Measurements from ENCODE around the gene EFCAB11. TPM values are rescaled to one million over a fixed set of nuclear protein-coding genes. Genes with fewer than 3 reads are reported as not detected.

EFCAB11 gene
- total RNA-seq, 2 experiments from 2014 or later: 7.0 to 9.5 TPM

GRCh38 chr14:89955745-89956660 is 1.5 kb upstream of the EFCAB11 start, which contains the start of gene TDP1:
Gene TDP1 (plus strand): TSS chr14:89955927. CDS start chr14:89963115, 7,188 bp downstream.
- Mint-ChIP-seq H3K4me1 (ENCODE audit: low read depth) (peaks cover 53% of the 10 kb centered on the region), H3K27me3 (ENCODE audit: low read depth) (no peaks in the 10 kb centered on the region), H3K27ac (peak within 1 kb of the TSS; percentile 96), H3K4me3 (peak within 1 kb of the TSS; percentile 94), H3K36me3 (ENCODE audit: low read depth) (peaks cover 37% of the 10 kb centered on the region), H3K9me3 (peaks cover 7% of the 10 kb centered on the region)
- peak; percentile 97 for DNase-seq
- intact Hi-C loops (cut with micrococcal nuclease): loop anchor here (1.0 to 10.0 kb wide), 21 partner anchors 17 to 1951 kb away; partner anchors contain the start of genes CALM1, CCDC88C, FOXN3 and GPR65
- CTCF ChIA-PET: interaction anchor here (0.7 to 9.6 kb wide), 4 partner anchors 16 to 929 kb away, joined by 3 to 70 read pairs (median 10); no protein-coding TSS in a partner anchor

GRCh38 chr14:89955022-89955744 is 653 bp upstream of the EFCAB11 start:
- intact Hi-C loops (cut with micrococcal nuclease): loop anchor here (1.0 to 10.0 kb wide), 10 partner anchors 16 to 1560 kb away; partner anchors contain the start of genes CCDC88C, FOXN3, GPR68 and PPP4R3A
- peaks cover 33% of the 10 kb centered on the region for H3K36me3 Mint-ChIP-seq (ENCODE audit: low read depth)
- peak overlapping the region; percentile 94 for H3K4me3 Mint-ChIP-seq
- no peak for DNase-seq
- CTCF ChIA-PET: interaction anchor here (1.7 to 9.6 kb wide), 3 partner anchors 16 to 928 kb away, joined by 4 to 70 read pairs (median 15); no protein-coding TSS in a partner anchor
- no peaks in the 10 kb centered on the region for H3K27me3 Mint-ChIP-seq (ENCODE audit: low read depth)
- H3K9me3 Mint-ChIP-seq: peaks cover 7% of the 10 kb centered on the region
- H3K27ac Mint-ChIP-seq: peak overlapping the region; percentile 89
- peaks cover 44% of the 10 kb centered on the region for H3K4me1 Mint-ChIP-seq (ENCODE audit: low read depth)

DNA sequence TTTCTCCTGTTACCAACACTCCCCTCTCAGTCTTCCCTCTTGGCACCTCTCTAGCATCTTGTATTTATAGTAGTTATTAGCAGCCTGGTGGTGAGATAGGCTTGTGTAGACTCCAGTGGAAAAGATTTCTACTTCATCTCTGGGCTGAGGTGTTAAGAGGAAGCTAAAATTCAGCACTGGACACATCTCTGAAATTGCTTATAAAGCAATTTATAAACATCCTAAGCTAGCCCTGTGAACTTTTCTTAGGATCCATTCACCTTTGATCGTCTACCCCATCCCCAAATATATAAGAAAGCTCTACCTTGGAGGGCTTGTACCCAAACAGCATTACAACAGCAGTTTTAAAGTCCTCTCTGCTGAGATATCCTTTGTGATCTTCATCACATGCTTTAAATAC is 928 bp downstream of the EFCAB11 start:
- Mint-ChIP-seq H3K36me3 (ENCODE audit: low read depth) (peaks cover 29% of the 10 kb centered on the region), H3K27ac (no peak overlapping the region), H3K4me3 (peak overlapping the region; percentile 94), H3K9me3 (peaks cover 7% of the 10 kb centered on the region), H3K27me3 (ENCODE audit: low read depth) (no peaks in the 10 kb centered on the region), H3K4me1 (ENCODE audit: low read depth) (peaks cover 30% of the 10 kb centered on the region)
- no peak for DNase-seq
- CTCF ChIA-PET: interaction anchor here (1.0 to 9.6 kb wide), 2 partner anchors 11 to 14 kb away, joined by 3 to 70 read pairs; no protein-coding TSS in a partner anchor
- intact Hi-C loops (cut with micrococcal nuclease): loop anchor here (2.0 to 10.0 kb wide), 9 partner anchors 649 to 1561 kb away; partner anchors contain the start of genes CCDC88C, EML5, GPR68 and PPP4R3A

DNA sequence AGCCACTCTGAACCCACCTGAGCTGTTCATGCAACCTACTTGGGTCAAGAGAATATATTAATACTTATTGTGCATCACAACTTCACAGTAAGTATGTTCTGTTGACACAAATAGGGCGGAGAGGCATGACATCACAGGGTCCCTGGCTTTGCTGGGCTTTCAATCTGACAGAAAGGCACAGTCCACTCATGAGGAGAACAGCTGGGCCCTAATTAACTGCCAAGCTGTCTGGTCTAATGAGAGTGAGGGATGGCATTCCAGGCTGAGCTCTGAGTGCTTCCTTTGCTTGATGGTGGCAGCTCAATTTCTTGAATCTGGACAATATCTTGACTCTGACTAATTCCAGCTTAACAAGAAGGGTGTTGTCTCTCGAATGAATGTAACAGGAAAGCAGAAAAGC is 2.0 kb downstream of the EFCAB11 start:
- peaks cover 22% of the 10 kb centered on the region for H3K36me3 Mint-ChIP-seq (ENCODE audit: low read depth)
- intact Hi-C loops (cut with micrococcal nuclease): loop anchor here (5.0 to 10.0 kb wide), 6 partner anchors 722 to 1562 kb away; partner anchors contain the start of genes CCDC88C, EML5, GPR68 and PPP4R3A
- DNase-seq: no peak
- H3K4me3 Mint-ChIP-seq: no peak overlapping the region
- H3K4me1 Mint-ChIP-seq (ENCODE audit: low read depth): peaks cover 20% of the 10 kb centered on the region
- H3K9me3 Mint-ChIP-seq: peaks cover under 1% of the 10 kb centered on the region
- H3K27ac Mint-ChIP-seq: no peak overlapping the region
- CTCF ChIA-PET: interaction anchor here (0.8 to 9.6 kb wide), 2 partner anchors 13 to 16 kb away, joined by 3 to 70 read pairs; no protein-coding TSS in a partner anchor
- no peaks in the 10 kb centered on the region for H3K27me3 Mint-ChIP-seq (ENCODE audit: low read depth)

DNA sequence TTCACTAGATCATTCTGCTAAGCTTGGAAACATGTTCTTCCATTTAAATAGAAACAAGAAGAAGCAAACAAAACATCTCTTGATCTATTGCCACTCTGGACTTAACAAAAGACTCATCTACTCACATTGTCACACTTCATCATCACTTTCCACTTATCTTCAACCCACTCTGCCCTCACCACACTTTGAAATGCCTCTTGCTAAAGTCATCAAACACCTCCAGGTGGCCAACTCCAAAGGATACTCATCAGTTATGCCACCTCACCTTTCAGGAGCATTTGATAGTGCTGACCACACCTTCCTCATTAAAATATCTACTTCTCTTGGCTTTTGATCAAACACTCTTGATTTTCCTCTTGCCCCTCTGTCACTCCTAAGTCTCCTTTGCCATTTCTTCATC is 7.2 kb downstream of the EFCAB11 start:
- intact Hi-C loops (cut with micrococcal nuclease): no loop called here
- DNase-seq: no peak
- Mint-ChIP-seq H3K27me3 (ENCODE audit: low read depth) (no peaks in the 10 kb centered on the region), H3K27ac (no peak overlapping the region), H3K9me3 (no peaks in the 10 kb centered on the region), H3K4me3 (no peak overlapping the region), H3K4me1 (ENCODE audit: low read depth) (peaks cover 3% of the 10 kb centered on the region), H3K36me3 (ENCODE audit: low read depth) (peaks cover 10% of the 10 kb centered on the region)
- CTCF ChIA-PET: no interaction called here

DNA sequence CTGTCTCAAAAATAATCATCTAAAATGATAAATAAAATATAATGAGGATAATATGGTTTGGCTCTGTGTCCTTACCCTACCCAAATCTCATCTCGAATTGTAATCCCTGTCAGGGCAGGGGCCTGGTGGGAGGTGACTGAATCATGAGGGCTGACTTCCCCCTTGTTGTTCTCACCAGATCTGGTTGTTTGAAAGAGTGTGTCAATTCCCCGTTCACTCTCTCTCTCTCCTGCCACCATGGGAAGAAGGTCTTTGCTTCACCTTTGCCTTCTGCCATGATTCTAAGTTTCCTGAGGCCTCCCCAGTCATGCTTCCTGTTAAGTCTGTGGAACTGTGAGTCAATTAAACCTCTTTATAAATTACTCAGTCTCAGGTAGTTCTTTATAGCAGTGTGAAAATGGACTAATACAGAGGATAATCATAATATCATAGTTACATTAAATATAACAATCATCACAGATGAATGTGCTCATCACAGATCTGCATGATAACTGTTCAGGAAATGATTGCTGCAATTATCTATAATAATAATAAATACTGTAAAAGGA is 12.6 kb downstream of the EFCAB11 start:
- Mint-ChIP-seq H3K9me3 (no peaks in the 10 kb centered on the region), H3K36me3 (ENCODE audit: low read depth) (no peaks in the 10 kb centered on the region), H3K4me3 (no peak overlapping the region), H3K27me3 (ENCODE audit: low read depth) (no peaks in the 10 kb centered on the region), H3K4me1 (ENCODE audit: low read depth) (peaks cover 7% of the 10 kb centered on the region), H3K27ac (no peak overlapping the region)
- CTCF ChIA-PET: interaction anchor here (1.5 to 4.4 kb wide), 2 partner anchors 15 to 32 kb away, joined by 4 to 70 read pairs; partner anchors contain the start of genes EFCAB11 and TDP1
- intact Hi-C loops (cut with micrococcal nuclease): no loop called here
- DNase-seq: no peak

GRCh38 chr14:89936654-89937185 is 17.8 kb downstream of the EFCAB11 start:
- CTCF ChIA-PET: interaction anchor here (0.7 to 1.3 kb wide), 5 partner anchors 16 to 909 kb away, joined by 3 to 7 read pairs (median 3); no protein-coding TSS in a partner anchor
- no peaks in the 10 kb centered on the region for H3K27me3 Mint-ChIP-seq (ENCODE audit: low read depth)
- no peaks in the 10 kb centered on the region for H3K36me3 Mint-ChIP-seq (ENCODE audit: low read depth)
- intact Hi-C loops (cut with micrococcal nuclease): no loop called here
- DNase-seq: no peak
- H3K4me1 Mint-ChIP-seq (ENCODE audit: low read depth): peaks cover under 1% of the 10 kb centered on the region
- no peak overlapping the region for H3K27ac Mint-ChIP-seq
- no peaks in the 10 kb centered on the region for H3K9me3 Mint-ChIP-seq
- no peak overlapping the region for H3K4me3 Mint-ChIP-seq

DNA sequence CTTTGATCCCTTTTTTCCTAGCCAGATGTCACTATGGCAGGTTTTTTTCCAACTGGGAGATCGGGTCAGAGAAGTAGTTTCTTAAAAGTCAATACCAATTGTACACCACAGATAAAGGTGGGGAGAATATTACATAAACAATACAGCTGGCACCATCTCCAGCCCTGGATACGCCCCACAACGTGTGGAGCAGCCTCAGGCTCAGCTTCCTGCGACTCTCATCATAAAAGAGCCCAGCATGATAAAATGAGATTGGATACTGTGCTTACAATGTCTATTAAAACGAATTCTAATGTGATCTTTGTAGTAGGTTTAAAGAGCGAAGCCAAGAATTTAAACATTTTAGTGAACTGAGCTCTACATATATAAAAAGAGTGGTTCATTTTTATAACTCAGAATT is 21.5 kb downstream of the EFCAB11 start:
- CTCF ChIA-PET: interaction anchor here (0.5 to 1.4 kb wide), 6 partner anchors 8 to 906 kb away, joined by 3 to 6 read pairs (median 4); no protein-coding TSS in a partner anchor
- no peaks in the 10 kb centered on the region for H3K9me3 Mint-ChIP-seq

DNA sequence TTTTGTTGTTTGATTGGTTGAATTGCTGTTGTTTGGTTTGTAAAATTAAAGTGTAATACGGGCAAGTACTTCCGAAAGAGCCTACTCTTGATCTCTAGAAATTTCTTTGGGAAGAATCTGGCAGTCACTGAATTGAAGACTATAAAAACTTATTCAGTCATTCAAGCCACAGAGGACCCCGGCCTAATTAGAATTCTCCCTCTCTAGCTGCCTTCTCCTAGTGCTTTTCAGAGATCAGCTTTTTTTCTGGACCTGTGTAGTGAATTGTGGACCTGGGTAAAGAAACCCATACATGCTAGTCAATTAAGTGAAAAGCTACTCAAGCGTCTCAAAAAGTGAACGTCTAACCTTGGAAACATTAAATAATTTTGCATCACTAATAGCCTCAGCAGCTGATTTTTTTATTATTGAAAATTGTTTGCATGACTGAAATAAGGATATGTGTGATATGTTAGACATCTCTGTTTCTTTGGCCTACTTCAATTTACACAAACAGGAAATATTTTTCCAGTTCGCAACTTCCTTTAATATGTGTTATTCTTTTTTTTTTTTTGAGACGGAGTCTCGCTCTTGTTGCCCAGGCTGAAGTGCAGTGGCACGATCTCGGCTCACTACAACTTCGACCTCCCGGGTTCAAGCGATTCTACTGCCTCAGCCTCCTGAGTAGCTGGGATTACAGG is 27.2 kb downstream of the EFCAB11 start:
- no peak for DNase-seq
- H3K4me3 Mint-ChIP-seq: no peak overlapping the region
- no peaks in the 10 kb centered on the region for H3K9me3 Mint-ChIP-seq
- no peaks in the 10 kb centered on the region for H3K4me1 Mint-ChIP-seq (ENCODE audit: low read depth)
- CTCF ChIA-PET: interaction anchor here (1.7 kb wide), 1 partner anchor 12 kb away, joined by 7 read pairs; no protein-coding TSS in a partner anchor
- H3K27ac Mint-ChIP-seq: no peak overlapping the region
- H3K36me3 Mint-ChIP-seq (ENCODE audit: low read depth): peaks cover 1% of the 10 kb centered on the region
- intact Hi-C loops (cut with micrococcal nuclease): no loop called here
- no peaks in the 10 kb centered on the region for H3K27me3 Mint-ChIP-seq (ENCODE audit: low read depth)

More for the DNA sequence above, 21.5 kb downstream of the EFCAB11 start:
- Mint-ChIP-seq H3K4me1 (ENCODE audit: low read depth) (no peaks in the 10 kb centered on the region), H3K27me3 (ENCODE audit: low read depth) (no peaks in the 10 kb centered on the region), H3K4me3 (no peak overlapping the region), H3K27ac (no peak overlapping the region), H3K36me3 (ENCODE audit: low read depth) (peaks cover 1% of the 10 kb centered on the region)
- intact Hi-C loops (cut with micrococcal nuclease): no loop called here
- no peak for DNase-seq

- Mint-ChIP-seq H3K9me3 (no peaks in the 10 kb centered on the region), H3K27me3 (ENCODE audit: low read depth) (no peaks in the 10 kb centered on the region), H3K4me1 (ENCODE audit: low read depth) (no peaks in the 10 kb centered on the region), H3K4me3 (no peak overlapping the region), H3K27ac (no peak overlapping the region), H3K36me3 (ENCODE audit: low read depth) (peaks cover 1% of the 10 kb centered on the region)
- intact Hi-C loops (cut with micrococcal nuclease): no loop called here
- CTCF ChIA-PET: no interaction called here
- DNase-seq: no peak
These were observed 27.8 kb downstream of the EFCAB11 start for GRCh38 chr14:89926694-89927093.

GRCh38 chr14:89924268-89924667 is 30.3 kb downstream of the EFCAB11 start:
- Mint-ChIP-seq H3K27ac (no peak overlapping the region), H3K27me3 (ENCODE audit: low read depth) (no peaks in the 10 kb centered on the region)
- no peak for DNase-seq

More at GRCh38 chr14:89924268-89924667, 30.3 kb downstream of the EFCAB11 start:
- no peaks in the 10 kb centered on the region for H3K4me1 Mint-ChIP-seq (ENCODE audit: low read depth)
- CTCF ChIA-PET: interaction anchor here (1.6 kb wide), 1 partner anchor 14 kb away, joined by 6 read pairs; no protein-coding TSS in a partner anchor
- H3K9me3 Mint-ChIP-seq: no peaks in the 10 kb centered on the region
- H3K4me3 Mint-ChIP-seq: no peak overlapping the region
- no peaks in the 10 kb centered on the region for H3K36me3 Mint-ChIP-seq (ENCODE audit: low read depth)
- intact Hi-C loops (cut with micrococcal nuclease): no loop called here

All from activated naive CD4-positive, alpha-beta T cell treated with anti-CD3 and anti-CD28 coated beads for 36 hours (primary cell).